GM04503 (cell line): ENCODE measurements around the gene STX18.
"Not testable (repeated sequence)": the region's sequence is repeated elsewhere in the genome, so short reads cannot be mapped to it uniquely, and the experiment has no call there.

Experiments
- DNase-seq: peaks from one replicate; pipeline ENCODE4 v3.0.0-alpha.2; 2012; ENCODE audit warnings: low read depth

Gene STX18

DNA sequence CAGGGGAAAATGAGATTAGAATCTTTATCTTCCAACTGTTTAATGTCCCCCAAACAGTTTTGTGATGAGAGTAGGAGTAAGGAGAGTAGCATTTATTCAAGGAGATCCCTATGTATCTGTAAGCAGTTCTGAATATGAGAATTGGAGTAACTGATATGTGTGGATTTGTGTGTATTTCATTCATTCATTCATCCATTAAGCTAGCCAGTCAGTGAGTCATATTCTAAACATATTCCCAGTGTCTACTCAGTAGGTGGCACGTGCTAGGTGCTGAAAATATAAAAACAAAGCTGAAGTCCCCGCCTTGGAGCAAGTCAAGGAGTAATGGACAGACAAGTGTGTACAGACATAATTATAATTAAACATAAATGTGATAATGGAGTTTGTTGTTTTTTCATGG, 12.4 kb upstream of the STX18 start:
- no peak for DNase-seq

DNA sequence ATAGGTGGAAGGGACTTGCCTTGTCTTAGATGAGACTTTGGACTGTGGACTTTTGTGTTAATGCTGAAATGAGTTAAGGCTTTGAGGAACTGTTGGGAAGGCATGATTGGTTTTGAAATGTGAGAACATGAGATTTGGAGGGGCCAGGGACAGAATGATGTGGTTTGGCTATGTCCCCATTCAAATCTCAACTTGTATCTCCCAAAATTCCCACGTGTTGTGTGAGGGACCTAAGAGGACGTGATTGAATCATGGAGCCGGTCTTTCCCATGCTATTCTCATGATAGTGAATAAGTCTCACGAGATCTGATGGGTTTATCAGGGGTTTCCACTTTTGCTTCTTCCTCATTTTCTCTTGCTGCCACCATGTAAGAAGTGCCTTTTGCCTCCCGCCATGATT, 10.2 kb upstream of the STX18 start:
- DNase-seq = not testable (repeated sequence)

DNA sequence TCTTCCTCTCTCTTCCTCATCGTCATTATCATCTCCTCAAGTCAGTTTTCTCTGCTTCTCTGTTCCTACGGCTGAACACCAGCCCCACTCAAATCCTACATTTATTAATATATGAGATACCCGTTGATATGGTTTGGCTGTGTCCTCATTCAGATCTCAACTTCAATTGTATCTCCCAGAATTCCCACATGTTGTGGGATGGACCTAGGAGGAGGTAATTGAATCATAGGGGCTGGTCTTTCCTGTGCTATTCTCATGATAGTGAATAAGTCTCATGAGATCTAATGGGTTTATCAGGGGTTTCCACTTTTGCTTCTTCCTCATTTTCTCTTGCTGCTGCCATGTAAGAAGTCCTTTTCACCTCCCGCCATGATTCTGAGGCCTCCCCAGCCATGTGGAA, 8.3 kb upstream of the STX18 start:
- not testable (repeated sequence) for DNase-seq

DNA sequence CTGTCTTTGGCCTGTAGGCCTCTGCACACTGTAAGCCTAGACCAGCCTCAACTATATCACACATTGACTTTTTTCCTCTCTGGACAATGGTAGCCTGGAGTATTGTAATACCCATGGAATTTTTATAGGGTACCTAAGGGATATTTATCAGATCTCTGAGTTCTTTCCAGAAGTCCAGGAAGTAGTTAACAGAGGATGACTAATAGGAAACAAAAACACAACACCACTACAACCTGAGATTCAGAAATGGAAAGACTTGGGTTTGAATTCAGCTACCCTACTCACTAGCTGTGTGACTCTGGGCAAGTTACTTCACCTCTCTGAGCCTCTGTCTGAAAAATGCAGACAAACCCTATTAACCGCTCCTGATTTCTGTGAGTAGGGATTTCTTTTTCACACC, 7.7 kb upstream of the STX18 start:
- no peak for DNase-seq

DNA sequence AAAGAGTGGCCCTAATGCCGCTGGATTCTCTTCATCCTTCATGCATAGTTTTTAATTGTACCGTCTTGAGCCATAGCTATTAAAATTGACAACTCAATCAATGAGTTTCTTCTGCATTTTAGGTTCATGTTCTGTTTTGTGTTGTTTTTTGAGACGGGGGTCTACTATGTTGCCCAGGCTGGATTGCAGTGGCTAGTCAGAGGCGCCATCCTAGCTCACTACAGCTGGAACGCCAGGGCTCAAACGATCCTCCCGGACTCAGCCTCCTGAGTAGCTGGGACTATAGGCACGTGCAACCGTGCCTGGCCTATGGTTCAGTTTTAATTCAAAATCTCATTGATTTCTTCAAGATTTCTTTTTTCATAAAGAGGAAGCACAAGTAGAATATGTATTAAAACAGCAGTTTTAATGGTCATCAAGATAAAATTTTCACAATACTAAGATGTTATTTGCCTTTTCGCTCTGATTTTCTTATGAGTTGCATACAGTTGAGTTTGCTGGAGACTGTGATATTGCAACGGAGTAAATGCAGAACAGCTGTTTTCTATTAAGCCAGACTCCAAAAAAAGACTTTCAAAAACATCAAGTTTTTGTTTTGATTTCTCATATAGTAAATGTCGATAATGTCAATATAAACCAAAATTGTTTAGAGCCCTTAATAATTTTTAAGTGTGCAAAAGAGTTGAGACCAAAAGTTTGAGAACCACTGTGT, 1.1 kb upstream of the STX18 start:
- no peak for DNase-seq

DNA sequence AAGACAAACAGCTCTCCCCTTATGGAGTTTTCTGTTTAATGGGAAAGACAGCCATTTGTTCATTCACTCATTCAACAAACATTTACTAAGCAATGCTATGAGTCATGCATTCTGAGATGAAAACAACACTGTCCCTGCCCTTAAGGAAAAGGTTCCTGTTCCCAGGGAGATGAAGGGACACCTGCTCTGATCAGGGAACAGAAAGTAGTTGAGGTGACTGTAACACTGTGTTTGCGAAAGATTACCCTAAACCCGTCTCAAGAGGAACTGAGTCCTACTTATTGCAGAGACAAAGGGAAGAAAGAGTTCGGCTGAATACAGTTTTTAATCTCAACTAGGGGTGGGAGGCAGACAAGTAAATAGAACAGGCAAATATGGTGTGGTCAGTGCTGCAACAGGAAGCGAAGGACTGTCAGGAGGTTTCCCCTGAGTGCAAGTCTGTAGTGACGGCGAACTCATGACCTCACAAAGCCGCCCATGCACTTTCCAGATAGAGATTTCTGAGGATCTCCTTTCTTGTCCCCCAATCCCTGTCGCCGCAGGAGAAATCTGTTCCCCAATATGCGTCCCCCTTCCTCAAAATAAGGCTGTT, 712 bp downstream of the STX18 start:
- no peak for DNase-seq

DNA sequence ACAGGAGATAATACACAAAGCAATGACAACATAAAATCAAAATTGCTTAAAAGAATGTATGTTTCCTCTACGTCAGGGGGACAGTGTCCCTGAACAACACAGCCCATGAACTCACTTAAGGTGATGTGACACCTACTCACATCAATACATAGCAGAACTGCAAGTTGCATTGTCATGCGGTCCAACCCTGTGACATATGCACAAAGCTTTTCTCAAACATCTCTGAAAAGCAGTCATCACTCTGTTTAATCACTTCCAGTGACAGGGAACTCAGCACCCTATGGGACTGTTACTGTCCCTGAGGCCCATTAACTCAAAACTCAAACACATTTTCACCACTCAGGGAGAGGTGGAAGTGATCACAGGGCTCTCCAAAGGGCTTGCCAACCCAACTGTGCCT, 2.4 kb downstream of the STX18 start:
- DNase-seq = no peak

DNA sequence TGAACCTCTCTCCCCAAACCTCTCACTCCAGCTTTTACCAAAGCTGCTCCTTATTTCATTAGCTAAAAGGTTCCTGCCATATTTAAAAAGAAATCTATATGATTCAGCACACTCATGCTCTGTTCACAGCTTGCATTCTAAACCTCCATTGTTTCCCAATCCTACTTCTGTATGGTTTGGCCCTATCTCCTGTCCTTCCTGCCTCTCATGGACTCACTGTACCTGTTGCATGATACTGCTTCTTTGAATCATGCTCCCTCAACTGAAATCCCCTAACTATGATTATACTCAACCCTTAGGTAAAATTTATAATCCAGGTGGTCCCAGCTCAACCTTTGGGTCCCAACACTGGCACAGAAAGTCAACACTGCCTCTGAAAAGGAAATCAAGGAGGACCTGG, 6.3 kb downstream of the STX18 start:
- DNase-seq = no peak

DNA sequence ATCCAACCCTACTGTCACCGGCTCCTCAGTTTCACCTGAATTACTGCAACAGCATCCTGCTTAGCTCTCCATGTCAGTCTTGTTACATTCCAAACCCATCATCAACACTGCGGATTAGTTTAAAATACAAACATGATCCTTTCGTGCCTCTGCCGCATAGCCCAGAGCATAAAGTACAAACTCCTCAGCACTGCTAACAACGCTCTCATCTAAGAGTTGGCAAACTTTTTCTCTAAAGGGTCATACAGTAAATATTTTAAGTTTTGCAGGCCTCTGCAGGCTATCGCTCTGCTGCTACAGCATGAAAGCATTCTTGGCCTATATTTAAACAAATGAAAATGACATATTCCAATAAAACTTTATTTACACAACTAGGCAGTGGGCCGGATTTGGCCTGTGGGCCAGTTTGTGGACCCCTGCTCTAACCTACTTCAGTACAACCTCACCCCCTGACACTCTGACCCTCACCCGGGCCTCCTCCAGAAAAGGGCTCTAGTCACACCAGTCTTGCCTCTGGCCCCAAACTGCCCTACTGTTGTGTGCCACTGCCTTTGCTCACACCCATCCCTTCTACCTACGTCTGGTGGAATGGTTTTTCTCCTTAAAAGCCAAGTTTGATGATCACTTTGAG, 7.2 kb downstream of the STX18 start:
- no peak for DNase-seq

DNA sequence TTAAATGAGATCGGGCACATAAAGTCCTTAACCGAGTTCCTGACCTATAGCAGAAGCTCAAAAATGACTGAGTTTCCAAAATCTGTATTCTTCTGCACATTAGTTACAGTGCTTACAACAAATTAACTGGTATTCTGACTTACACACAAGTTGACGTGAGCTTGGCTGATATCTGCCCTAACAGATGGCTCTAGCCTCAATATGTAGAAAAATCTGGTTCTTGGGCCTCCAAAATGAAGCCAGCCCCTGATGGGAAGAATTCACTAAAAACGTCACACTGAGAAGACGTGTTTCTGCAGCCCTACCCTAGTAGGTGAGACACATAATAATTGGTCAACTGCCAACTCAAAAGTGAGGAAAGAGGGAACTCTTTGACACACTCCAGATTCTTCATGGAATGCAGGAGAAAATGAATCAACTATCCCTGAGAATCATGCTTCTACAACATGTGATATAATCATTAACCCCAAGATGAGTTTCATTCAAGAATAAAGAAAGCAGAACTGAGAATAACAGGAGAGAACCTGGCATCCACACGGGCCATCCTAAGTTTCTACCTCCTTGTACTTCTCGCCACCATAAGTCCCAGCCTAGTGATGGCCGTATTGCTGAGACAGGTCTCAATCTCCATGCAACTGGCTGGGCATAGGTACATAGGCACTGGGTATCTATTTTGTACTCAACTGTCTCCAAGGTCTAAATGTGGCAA, 8.2 kb downstream of the STX18 start:
- no peak for DNase-seq

DNA sequence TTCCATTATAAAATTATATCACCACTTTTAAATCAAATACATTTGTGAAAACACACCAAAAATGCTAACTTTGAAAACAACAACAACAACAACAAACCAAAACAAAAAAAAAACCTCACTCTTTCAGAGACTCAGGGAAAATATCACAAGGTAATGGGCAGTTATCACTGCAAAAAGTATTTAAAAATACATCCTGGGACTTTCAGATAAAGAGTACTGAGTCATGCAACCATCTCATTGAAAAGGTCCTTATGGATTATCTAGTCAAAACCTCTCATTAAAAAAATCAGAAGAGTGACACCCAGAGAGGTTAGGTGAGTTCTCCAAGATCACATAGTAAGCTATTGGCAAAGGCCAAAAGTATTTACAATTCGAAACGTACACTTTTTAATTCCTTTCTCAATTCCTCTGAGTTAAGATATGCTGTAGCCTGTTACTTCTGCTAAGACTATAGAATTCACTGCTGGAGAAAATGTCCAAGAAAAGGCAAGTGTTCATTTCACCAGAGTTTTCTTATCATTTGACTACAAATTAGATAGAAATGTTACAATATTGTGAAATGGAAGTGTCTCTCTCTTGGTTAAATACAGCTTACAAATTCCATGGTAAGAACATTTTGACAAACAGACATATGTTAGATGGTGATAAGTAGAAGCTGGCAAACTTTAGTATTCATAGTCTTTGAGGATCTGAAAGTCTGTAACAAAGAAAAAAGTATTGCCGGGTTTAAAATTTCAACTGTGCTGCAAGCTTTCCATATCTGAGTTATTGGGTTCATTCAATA, 9.3 kb downstream of the STX18 start:
- no peak for DNase-seq

DNA sequence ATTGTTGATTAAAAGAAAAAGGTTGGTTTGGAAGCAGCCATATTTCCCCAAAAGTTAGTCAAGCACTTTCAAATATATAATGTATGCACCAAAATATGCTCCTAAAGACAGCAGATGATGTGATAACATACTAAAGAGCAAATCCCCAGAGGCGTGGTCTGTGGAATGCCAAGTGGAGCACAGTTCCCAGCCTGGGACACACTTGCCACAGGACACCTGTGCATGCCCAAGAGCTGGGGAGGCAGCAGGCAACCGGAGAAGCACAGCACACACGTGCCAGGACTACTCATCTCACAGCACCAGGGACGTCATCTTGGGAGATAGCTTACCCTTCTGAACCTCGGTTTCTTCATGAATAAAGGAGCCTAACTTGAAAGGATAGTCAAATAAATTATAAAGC, 12.5 kb downstream of the STX18 start:
- no peak for DNase-seq

DNA sequence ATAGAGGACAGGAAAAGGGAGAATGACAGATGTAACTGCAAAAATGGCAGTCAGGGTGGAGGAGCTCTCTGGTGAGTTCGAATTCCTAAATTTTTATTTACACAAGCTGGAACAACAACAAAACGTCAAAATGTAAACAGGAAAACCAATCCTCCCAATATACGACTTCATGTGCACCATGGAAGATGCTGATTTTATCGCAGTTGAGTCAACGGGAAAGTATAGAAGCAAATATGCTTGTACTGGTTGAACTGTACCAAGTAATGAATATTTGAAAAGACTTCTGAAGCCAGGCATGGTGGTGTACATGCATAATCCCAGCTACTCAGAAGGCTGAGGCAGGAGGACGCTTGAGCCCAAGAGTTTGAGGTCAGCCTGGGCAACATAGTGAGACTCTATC, 15.4 kb downstream of the STX18 start:
- DNase-seq = no peak

DNA sequence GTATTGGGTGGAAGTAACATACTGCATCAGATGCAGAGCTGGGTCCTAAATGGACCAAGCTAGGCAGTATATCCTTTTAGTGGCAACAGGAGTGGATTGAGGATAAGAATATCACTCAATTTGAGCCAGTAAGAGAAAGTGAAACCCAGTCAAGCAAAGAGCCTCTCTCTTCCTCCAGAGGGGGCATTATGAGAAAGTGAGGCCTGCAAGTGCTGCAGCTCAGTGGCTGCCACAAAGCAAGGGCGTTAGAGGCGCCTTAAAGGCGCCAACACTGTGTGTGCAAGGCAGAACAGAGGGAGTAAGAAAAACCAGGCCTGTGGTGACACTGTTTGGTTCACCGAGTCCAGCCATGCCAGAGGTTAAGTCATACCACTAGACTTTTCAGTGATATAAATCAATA, 17.5 kb downstream of the STX18 start:
- no peak for DNase-seq

DNA sequence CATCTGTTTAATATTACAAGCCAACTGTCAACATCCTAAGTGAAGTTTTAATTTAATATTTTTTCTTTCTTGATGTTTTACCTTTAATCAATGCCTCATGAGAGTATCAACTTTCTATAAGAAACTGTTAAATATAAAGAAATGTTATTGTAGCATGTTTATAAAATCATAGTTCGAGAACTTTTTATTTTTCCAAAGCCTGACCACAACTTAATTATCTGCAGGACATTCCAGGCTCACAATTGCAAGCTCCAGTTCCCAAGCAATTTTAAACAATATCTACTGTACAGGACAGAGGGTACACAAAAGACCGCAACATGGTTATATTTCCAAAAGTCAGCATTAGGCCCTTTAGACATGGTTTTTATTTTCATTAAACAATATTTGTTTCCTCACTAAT, 20.1 kb downstream of the STX18 start:
- no peak for DNase-seq

DNA sequence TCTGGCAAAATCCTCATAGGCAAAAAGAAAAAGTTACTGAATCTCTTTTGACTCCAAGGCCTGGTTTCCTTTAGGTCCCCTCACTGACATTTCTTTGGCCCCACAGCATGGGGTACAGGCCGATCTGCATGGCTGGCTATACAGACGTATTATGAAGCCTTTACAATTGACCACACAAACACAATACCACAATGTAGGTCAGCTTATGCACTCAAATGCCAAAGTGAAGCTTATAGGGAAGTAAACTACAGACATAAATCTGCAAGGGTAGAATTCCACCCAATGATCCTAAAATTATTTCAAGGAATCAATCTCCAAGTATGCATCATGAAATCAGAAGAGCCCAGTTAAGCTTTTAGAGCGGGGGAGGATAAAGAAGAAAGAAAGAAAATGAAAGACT, 20.7 kb downstream of the STX18 start:
- DNase-seq = no peak

DNA sequence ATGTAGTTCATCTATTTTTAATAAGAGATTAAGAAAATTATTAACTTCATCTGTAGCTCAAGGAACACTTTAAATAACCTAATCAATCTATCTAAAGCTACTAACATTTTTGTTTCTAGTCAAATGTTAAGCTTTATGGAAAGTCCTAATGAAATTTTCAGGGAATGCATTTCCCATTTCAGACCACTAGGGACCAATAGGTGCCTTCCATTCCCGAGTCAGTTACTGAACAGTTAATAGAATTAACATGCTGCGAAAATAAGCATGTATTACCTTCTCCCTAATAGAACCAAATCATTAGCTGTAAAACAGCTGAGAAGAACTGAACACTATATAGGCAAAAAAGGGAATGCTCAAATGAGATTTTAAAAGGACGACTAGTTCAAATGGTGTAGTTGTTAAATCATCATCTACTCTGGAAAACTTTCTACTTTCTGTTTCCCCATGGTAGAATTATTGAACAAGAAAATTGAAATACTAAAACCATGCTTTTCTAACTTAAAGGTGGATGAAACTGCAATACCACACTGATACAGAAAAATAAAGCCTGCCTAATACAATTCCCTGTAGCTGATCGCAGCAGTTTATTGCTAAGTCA, 22.5 kb downstream of the STX18 start:
- DNase-seq = no peak

DNA sequence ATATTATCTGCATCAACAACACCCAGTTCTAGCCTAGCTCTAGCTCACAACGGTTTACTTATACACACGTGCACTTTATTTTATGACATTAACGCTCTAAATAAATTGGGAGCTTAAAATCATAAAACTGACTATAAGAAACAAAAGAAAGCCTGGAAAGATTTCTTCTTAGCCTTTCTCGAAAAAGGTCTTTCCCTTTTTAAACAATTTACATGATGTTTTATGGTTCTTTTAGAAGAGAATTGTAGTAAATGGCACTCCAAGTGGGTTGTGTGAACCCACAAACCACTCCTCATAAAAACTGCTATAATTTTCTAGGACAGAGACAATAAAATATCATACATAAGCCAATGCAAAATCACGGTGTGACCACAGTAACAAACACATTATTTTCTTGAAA, 23.1 kb downstream of the STX18 start:
- no peak for DNase-seq

DNA sequence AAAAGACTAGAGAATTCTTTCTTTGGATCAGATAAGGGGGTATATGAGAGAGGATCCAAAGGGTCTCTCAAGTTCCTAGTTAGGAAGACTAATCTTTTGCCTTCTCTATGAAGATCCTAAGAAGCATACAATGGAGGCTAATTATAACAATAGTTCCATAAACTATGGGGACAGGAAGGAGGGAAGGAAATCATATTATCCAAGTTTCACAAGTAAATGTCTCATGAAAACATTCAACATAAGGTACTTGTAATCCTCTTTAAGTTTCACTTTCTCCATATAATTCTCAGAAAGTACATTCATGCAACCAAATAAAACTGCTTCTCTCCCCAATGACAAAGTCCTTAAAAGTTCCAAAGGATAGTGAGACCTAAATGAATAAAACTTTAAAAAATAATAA, 27.1 kb downstream of the STX18 start:
- DNase-seq = no peak

DNA sequence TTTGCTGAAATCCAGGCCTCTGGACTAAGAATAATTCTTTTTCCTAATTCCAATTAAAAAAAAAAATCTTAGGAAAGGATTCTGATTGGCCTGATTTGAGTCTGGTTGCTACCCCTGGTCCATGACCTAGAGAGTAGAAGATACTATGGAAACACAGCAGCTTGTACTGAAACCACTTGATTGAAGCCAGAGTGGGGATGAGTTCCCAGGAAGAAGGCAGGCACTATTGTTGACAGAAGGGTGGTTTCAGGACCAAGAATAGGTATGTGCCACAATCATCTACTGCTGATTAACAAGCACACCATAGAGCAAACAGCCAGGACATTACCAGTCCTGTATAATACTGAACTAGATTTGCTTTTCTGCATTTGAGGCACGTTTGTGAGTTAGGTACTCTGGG, 29.6 kb downstream of the STX18 start:
- no peak for DNase-seq

DNA sequence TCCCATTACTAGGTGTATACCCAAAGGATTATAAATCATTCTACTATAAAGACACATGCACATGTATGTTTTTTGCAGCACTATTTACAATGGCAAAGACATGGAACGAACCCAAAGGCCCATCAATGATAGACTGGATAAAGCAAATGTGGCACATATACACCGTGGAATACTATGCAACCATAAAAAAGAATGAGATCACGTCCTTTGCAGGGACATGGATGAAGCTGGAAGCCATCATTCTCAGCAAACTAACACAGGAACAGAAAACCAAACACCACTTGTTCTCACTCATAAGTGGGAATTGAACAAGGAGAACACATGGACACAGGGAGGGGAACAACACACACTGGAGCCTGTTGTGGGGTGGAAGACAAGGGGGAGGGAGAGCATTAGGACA, 31.2 kb downstream of the STX18 start:
- DNase-seq = not testable (repeated sequence)

DNA sequence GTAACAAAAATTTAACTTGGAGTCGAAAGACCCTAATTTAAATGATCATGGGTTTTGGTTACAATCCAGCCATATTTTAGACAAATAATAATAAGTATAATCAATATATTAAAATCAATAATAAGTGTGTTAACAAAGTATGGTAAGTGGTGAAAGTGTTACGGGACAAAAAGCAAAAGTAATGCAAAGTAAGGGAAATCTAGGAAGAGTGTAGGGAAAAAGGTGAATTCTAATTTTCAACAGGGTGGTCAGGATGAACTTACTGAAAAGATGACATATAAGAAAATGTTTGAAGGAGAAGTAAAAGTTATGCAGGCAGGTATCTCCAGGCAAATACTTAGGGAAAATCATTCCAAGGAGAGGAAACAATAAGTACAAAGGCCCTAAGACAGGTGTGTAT, 32.3 kb downstream of the STX18 start:
- no peak for DNase-seq
